Spleen (tissue), 7 donors: ENCODE data around the gene NEUROD1.

Source experiments
- POLR2A ChIP-seq, 3 donors: fragments of 450-650 bp; IDR thresholded peaks; one replicate each; pipeline ENCODE4 v1.5.1; 2017; ENCODE audit warnings: antibody characterized with exemption in 3 of 3, mild to moderate bottlenecking in 1 of 3
- POLR2AphosphoS5 ChIP-seq, 3 donors: sonication (generic); formaldehyde crosslinking; IDR thresholded peaks; one replicate each; pipeline ENCODE4 v1.5.1; 2017; ENCODE audit warnings: antibody characterized with exemption in 3 of 3
- TF ChIP-seq, protein P1 (sequence below), 11 experiments: fragments of 200-600 bp in 7 of 11; fragments of 450-650 bp in 4 of 11; sonication (generic) in 4 of 11; IDR thresholded peaks in 8 of 11; conservative IDR thresholded peaks in 3 of 11; 1 replicate in 7 of 11; 2 replicates in 4 of 11; pipeline versions ENCODE4 v1.4.0 to v1.8.0; 2016 to 2021; ENCODE audit warnings: antibody characterized with exemption in 11 of 11, inconsistent platforms in 4 of 11, mild to moderate bottlenecking in 1 of 11
- donor health status: DM: no; HTN: no; CAD: no; lungs with moderate emphysema.
- donor health status: DM: no; HTN: no; CAD: no.
- donor health status: DM: no; HTN: no; CAD: no.

DNA sequence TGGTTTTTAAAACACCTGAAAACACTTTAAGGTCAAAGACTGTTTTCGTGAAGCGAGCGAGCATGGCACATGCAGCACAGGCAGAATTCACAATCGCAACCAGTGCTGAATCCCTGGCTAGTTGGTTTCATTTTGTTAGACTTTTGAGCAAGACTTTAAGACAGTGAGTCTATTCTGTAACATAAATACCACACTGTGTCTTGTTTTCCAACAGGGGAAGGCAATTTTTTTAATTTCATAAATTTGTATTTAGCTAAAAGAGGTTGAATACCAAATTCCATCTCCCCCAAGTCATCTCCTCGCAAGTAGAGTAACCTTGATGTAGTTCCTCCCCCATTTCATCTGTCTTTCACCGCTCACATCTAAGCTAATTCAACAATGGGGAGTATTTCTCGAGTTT lies 24.8 kb downstream of the NEUROD1 start:
- TF ChIP-seq, protein P1, sequence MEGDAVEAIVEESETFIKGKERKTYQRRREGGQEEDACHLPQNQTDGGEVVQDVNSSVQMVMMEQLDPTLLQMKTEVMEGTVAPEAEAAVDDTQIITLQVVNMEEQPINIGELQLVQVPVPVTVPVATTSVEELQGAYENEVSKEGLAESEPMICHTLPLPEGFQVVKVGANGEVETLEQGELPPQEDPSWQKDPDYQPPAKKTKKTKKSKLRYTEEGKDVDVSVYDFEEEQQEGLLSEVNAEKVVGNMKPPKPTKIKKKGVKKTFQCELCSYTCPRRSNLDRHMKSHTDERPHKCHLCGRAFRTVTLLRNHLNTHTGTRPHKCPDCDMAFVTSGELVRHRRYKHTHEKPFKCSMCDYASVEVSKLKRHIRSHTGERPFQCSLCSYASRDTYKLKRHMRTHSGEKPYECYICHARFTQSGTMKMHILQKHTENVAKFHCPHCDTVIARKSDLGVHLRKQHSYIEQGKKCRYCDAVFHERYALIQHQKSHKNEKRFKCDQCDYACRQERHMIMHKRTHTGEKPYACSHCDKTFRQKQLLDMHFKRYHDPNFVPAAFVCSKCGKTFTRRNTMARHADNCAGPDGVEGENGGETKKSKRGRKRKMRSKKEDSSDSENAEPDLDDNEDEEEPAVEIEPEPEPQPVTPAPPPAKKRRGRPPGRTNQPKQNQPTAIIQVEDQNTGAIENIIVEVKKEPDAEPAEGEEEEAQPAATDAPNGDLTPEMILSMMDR (IDR thresholded peaks at IDR 0.05 in 8 of 11, conservative IDR thresholded peaks at IDR 0.05 in 3 of 11): no peak
- TF ChIP-seq POLR2A (IDR thresholded peaks at IDR 0.05) (no peak), POLR2AphosphoS5 (IDR thresholded peaks at IDR 0.05) (no peak)
